K562 (cell line): ENCODE results near the gene MLH1. TPM values are rescaled to one million over a fixed set of nuclear protein-coding genes. Genes with fewer than 3 reads are reported as not detected.

Source experiments
- BRCA1 ChIP-seq, 2 experiments: fragments of 450-650 bp in 1 of 2; sonication (generic) in 1 of 2; formaldehyde crosslinking in 1 of 2; IDR thresholded peaks; 2 replicates each; pipeline versions ENCODE4 v1.5.0 to v1.6.1; 2017 to 2020; ENCODE audit warnings: mild to moderate bottlenecking in 1 of 2, missing genetic modification reagents in 1 of 2
- CBFB ChIP-seq: sonication (generic); formaldehyde crosslinking; IDR thresholded peaks from 2 replicates; pipeline ENCODE4 v1.4.0; 2020; ENCODE audit warnings: mild to moderate bottlenecking, missing genetic modification reagents
- DMBX1 ChIP-seq: fragments of 250-450 bp; sonication (Bioruptor Pico); IDR thresholded peaks from 2 replicates; pipeline ENCODE4 v1.8.0; 2022; ENCODE audit warnings: inconsistent platforms, mild to moderate bottlenecking, moderate library complexity, borderline replicate concordance
- KLF1 ChIP-seq: fragments of 450-650 bp; IDR thresholded peaks from 2 replicates; pipeline ENCODE4 v1.6.1; 2016; ENCODE audit warnings: missing genetic modification characterization, missing compliant biosample characterization
- KLF16 ChIP-seq: IDR thresholded peaks from 2 replicates; pipeline ENCODE4 v1.6.1; 2016; ENCODE audit warnings: antibody characterized with exemption
- NFIX ChIP-seq: fragments of 250-450 bp; sonication (Bioruptor Pico); IDR thresholded peaks from 2 replicates; pipeline ENCODE4 v1.4.0; 2020; ENCODE audit warnings: low read depth, mild to moderate bottlenecking, moderate library complexity
- POLR3A ChIP-seq: IDR thresholded peaks from 2 replicates; pipeline ENCODE4 v1.6.1; 2011; ENCODE audit warnings: borderline replicate concordance, mild to moderate bottlenecking, moderate library complexity; ENCODE audit not compliant: insufficient read length, insufficient read depth; ENCODE audit errors: extremely low read depth
- RAD21 ChIP-seq, 2 experiments: fragments of 250-450 bp in 1 of 2; fragments of 450-650 bp in 1 of 2; sonication (Bioruptor Pico) in 1 of 2; formaldehyde crosslinking in 1 of 2; IDR thresholded peaks in 1 of 2; conservative IDR thresholded peaks in 1 of 2; 2 replicates each; pipeline versions ENCODE4 v1.4.0 to v1.8.0; 2020 to 2022; ENCODE audit warnings: mild to moderate bottlenecking in 2 of 2, moderate library complexity in 1 of 2
- SMARCA4 ChIP-seq: fragments of 450-650 bp; IDR thresholded peaks from 2 replicates; pipeline ENCODE4 v1.6.1; 2016
- STAT5A ChIP-seq: IDR thresholded peaks from 2 replicates; pipeline ENCODE4 v1.6.1; 2012; ENCODE audit warnings: low read length, inconsistent platforms, borderline replicate concordance
- XRCC3 ChIP-seq: fragments of 450-650 bp; IDR thresholded peaks from 2 replicates; pipeline ENCODE4 v1.6.1; 2017; ENCODE audit warnings: mild to moderate bottlenecking, moderate library complexity
- ZFPM2 ChIP-seq: fragments of 250-450 bp; sonication (Bioruptor Pico); IDR thresholded peaks from 2 replicates; pipeline ENCODE4 v1.5.1; 2022; ENCODE audit warnings: mild to moderate bottlenecking
- ZSCAN29 ChIP-seq: fragments of 450-650 bp; IDR thresholded peaks from 2 replicates; pipeline ENCODE4 v1.6.1; 2017
- polyA plus RNA-seq, 8 experiments: library from polyadenylated mRNA; depleted of rRNA in 4 of 8; stranded (reverse) in 5 of 8; unstranded in 3 of 8; fragments of >200 nt; fragmentation: Nextera tagmentation in 2 of 8; fragmentation: Illumina TruSeq in 1 of 8; extraction: Ambion mirVana in 2 of 8; extraction: Trizol in 1 of 8; gene quantifications; 2 replicates each; pipeline versions ENCODE4 v1.2.1 to v1.2.3, GENCODE V29; 2011 to 2014; ENCODE audit warnings: inconsistent platforms in 1 of 8, missing spikeins in 1 of 8
- total RNA-seq, 7 experiments: library from RNA; depleted of rRNA in 6 of 7; stranded (reverse); fragments of >200 nt in 6 of 7; fragmentation: Illumina TruSeq in 2 of 7; extraction: Trizol in 2 of 7; gene quantifications; 2 replicates each; pipeline versions ENCODE4 v1.2.1 to v1.2.3, GENCODE V29; 2011 to 2021; ENCODE audit warnings: low replicate concordance in 1 of 7
- TF ChIP-seq, protein P1 (sequence below), 2 experiments: IDR thresholded peaks; 2 replicates each; pipeline ENCODE4 v1.6.1; 2011; ENCODE audit warnings: borderline replicate concordance in 1 of 2, control low read depth in 1 of 2, low read depth in 1 of 2, low read length in 1 of 2, mild to moderate bottlenecking in 1 of 2, mixed read lengths in 1 of 2, moderate library complexity in 1 of 2; ENCODE audit not compliant: insufficient read depth in 1 of 2, insufficient read length in 1 of 2, poor library complexity in 1 of 2, severe bottlenecking in 1 of 2; ENCODE audit errors: extremely low read depth in 1 of 2
- TF ChIP-seq, protein P2 (sequence below): fragments of 250-450 bp; sonication (Bioruptor Pico); IDR thresholded peaks from 2 replicates; pipeline ENCODE4 v1.5.0; 2020; ENCODE audit warnings: mild to moderate bottlenecking, borderline replicate concordance
- TF ChIP-seq, protein P3 (sequence below): fragments of 250-450 bp; sonication (Bioruptor Pico); IDR thresholded peaks from 2 replicates; pipeline ENCODE4 v1.8.0; 2022; ENCODE audit warnings: moderate library complexity, mild to moderate bottlenecking, inconsistent platforms
- TF ChIP-seq, protein P4 (sequence below): fragments of 450-650 bp; IDR thresholded peaks from 2 replicates; pipeline ENCODE4 v1.6.1; 2018; ENCODE audit warnings: mild to moderate bottlenecking, low read depth; ENCODE audit not compliant: partially characterized antibody

The MLH1 gene
- total and polyA plus RNA-seq, 9 of the 15 experiments (the other 6 are each of a cell fraction or from before 2014, with no cell fraction given): 76.4 to 155 (median 117) TPM

DNA sequence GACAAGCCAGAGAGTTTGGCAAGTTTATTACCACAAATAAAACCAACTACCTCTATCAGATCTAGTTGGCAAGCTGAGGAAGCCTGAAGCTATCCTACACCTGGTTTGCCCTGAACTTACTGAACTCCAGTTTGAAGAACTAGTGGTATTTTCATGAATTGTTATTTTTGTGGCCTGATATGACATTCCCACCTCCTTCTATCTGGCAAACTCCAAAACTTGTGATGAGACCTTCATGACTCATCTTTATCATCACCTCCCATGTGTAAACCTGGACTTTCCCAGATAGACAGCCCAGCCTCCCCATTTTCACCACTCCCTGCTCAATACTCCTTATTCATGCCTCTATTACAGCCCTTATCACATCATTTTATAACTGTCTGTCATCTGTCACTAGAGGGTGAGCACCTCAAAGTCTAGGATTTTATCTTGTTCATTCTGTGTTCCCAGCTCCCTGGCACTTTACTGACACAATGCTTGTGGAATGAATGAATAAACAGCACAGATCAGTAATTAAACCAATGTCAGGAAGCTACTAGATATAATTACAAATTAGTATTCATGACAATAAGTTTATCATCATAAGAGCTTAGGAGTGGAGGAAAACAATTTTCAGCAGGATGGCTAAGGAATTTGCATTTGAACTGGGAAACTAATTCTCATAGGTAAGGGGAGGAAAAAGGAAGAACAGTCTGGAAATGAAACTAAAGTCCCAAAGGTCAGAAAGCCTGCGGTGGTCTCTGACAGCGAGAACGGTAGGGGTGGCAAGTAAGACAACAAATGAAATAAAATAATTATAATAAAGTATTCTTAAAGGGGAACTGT is 35.2 kb upstream of the MLH1 start (continued):
- peak; percentile 82; the same call in 1 of the 2 replicates for TF ChIP-seq DMBX1 (CRISPR knock-in tag)
- no peak for TF ChIP-seq KLF1 (tag)
- TF ChIP-seq BRCA1 (IDR thresholded peaks at IDR 0.05): no peak
- no peak for TF ChIP-seq BRCA1 (CRISPR knock-in tag; IDR thresholded peaks at IDR 0.05)
- TF ChIP-seq XRCC3: no peak
- no peak for TF ChIP-seq ZFPM2
- no peak for TF ChIP-seq ZSCAN29
- TF ChIP-seq, protein P1, sequence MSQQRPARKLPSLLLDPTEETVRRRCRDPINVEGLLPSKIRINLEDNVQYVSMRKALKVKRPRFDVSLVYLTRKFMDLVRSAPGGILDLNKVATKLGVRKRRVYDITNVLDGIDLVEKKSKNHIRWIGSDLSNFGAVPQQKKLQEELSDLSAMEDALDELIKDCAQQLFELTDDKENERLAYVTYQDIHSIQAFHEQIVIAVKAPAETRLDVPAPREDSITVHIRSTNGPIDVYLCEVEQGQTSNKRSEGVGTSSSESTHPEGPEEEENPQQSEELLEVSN (IDR thresholded peaks at IDR 0.05; ENCODE audit: borderline replicate concordance in 1 of 2, extremely low read depth in 1 of 2, insufficient read depth in 1 of 2, insufficient read length in 1 of 2, low read depth in 1 of 2, low read length in 1 of 2, poor library complexity in 1 of 2, severe bottlenecking in 1 of 2): no peak
- TF ChIP-seq POLR3A: no peak
- no peak for TF ChIP-seq CBFB
- TF ChIP-seq STAT5A: peak; percentile 92
- TF ChIP-seq KLF16: peak; percentile 96
- TF ChIP-seq, protein P2, sequence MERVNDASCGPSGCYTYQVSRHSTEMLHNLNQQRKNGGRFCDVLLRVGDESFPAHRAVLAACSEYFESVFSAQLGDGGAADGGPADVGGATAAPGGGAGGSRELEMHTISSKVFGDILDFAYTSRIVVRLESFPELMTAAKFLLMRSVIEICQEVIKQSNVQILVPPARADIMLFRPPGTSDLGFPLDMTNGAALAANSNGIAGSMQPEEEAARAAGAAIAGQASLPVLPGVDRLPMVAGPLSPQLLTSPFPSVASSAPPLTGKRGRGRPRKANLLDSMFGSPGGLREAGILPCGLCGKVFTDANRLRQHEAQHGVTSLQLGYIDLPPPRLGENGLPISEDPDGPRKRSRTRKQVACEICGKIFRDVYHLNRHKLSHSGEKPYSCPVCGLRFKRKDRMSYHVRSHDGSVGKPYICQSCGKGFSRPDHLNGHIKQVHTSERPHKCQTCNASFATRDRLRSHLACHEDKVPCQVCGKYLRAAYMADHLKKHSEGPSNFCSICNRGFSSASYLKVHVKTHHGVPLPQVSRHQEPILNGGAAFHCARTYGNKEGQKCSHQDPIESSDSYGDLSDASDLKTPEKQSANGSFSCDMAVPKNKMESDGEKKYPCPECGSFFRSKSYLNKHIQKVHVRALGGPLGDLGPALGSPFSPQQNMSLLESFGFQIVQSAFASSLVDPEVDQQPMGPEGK (CRISPR knock-in tag): no peak
- peak; percentile 100 for TF ChIP-seq SMARCA4
- TF ChIP-seq NFIX (CRISPR knock-in tag): no peak
- peak in 1 of 2 experiments; percentile 23; a peak in 2 of 4 replicates for TF ChIP-seq RAD21 (CRISPR knock-in tag; conservative IDR thresholded peaks at IDR 0.05 in 1 of 2, IDR thresholded peaks at IDR 0.05 in 1 of 2)
- TF ChIP-seq, protein P3, sequence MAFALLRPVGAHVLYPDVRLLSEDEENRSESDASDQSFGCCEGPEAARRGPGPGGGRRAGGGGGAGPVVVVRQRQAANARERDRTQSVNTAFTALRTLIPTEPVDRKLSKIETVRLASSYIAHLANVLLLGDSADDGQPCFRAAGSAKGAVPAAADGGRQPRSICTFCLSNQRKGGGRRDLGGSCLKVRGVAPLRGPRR (CRISPR knock-in tag): no peak
- TF ChIP-seq, protein P4, sequence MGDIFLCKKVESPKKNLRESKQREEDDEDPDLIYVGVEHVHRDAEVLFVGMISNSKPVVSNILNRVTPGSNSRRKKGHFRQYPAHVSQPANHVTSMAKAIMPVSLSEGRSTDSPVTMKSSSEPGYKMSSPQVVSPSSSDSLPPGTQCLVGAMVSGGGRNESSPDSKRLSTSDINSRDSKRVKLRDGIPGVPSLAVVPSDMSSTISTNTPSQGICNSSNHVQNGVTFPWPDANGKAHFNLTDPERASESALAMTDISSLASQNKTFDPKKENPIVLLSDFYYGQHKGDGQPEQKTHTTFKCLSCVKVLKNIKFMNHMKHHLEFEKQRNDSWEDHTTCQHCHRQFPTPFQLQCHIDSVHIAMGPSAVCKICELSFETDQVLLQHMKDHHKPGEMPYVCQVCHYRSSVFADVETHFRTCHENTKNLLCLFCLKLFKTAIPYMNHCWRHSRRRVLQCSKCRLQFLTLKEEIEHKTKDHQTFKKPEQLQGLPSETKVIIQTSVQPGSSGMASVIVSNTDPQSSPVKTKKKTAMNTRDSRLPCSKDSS: no peak
